ENCODE data around the gene DMRTA1. TPM values are rescaled to one million over a fixed set of nuclear protein-coding genes. Genes with fewer than 3 reads are reported as not detected.
A peak's percentile ranks its signal among the peaks of the same experiment; 100 is the strongest.
"Not testable (repeated sequence)": the region's sequence is repeated elsewhere in the genome, so short reads cannot be mapped to it uniquely, and the experiment has no call there.

DMRTA1 gene
- total RNA-seq, 1 donor from 2014 or later: 2.7 TPM

- no peak overlapping the region for H3K27ac Mint-ChIP-seq (ENCODE audit: unreplicated experiment)
- no peaks in the 10 kb centered on the region for H3K9me3 Mint-ChIP-seq
- H3K4me3 Mint-ChIP-seq: no peak overlapping the region
- TF ChIP-seq, protein P1, sequence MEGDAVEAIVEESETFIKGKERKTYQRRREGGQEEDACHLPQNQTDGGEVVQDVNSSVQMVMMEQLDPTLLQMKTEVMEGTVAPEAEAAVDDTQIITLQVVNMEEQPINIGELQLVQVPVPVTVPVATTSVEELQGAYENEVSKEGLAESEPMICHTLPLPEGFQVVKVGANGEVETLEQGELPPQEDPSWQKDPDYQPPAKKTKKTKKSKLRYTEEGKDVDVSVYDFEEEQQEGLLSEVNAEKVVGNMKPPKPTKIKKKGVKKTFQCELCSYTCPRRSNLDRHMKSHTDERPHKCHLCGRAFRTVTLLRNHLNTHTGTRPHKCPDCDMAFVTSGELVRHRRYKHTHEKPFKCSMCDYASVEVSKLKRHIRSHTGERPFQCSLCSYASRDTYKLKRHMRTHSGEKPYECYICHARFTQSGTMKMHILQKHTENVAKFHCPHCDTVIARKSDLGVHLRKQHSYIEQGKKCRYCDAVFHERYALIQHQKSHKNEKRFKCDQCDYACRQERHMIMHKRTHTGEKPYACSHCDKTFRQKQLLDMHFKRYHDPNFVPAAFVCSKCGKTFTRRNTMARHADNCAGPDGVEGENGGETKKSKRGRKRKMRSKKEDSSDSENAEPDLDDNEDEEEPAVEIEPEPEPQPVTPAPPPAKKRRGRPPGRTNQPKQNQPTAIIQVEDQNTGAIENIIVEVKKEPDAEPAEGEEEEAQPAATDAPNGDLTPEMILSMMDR (conservative IDR thresholded peaks at IDR 0.05): no peak
- H3K4me1 Mint-ChIP-seq: no peaks in the 10 kb centered on the region
- no peaks in the 10 kb centered on the region for H3K36me3 Mint-ChIP-seq (ENCODE audit: low read depth)
- no peaks in the 10 kb centered on the region for H3K27me3 Mint-ChIP-seq (ENCODE audit: low read depth)
- no peak for DNase-seq (ENCODE audit: low read depth, low spot score)
Observed at GRCh38 chr9:22463205-22463604, 16.6 kb downstream of the DMRTA1 start.

DNA sequence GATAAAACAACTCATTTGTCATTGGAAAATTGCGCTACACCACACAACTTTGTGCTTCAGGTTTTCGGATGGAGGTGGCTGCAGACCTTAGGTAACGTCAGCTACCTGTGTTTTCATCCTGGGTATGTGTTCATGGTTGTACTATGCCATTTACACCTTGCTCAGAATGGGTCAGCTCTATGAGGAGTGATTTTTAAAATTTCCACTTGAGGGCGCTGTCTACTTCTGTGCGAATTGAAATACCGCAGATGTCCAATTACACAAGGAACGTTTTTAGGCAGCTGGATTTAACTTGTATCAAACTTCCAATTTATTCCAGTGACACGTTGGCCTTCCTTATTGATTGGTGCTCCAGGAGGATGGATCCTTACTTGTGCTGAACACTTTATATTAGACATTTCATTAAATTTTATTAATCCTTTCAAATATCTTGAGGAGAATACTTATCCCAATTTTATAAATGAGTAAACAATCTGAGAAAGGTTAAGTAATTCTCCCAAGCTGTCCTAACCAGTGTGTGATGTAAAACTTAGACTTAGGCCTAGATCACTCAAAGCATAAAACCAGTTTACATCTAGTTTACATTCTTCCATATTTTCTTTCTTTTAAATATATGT is 23.4 kb downstream of the DMRTA1 start:
- H3K4me3 Mint-ChIP-seq: no peak overlapping the region
- TF ChIP-seq, protein P1 (conservative IDR thresholded peaks at IDR 0.05): peak; percentile 83
- no peaks in the 10 kb centered on the region for H3K9me3 Mint-ChIP-seq
- peak; percentile 41 for DNase-seq (ENCODE audit: low read depth, low spot score)
- H3K27ac Mint-ChIP-seq (ENCODE audit: unreplicated experiment): no peak overlapping the region
- no peaks in the 10 kb centered on the region for H3K27me3 Mint-ChIP-seq (ENCODE audit: low read depth)
- H3K4me1 Mint-ChIP-seq: no peaks in the 10 kb centered on the region
- no peaks in the 10 kb centered on the region for H3K36me3 Mint-ChIP-seq (ENCODE audit: low read depth)

DNA sequence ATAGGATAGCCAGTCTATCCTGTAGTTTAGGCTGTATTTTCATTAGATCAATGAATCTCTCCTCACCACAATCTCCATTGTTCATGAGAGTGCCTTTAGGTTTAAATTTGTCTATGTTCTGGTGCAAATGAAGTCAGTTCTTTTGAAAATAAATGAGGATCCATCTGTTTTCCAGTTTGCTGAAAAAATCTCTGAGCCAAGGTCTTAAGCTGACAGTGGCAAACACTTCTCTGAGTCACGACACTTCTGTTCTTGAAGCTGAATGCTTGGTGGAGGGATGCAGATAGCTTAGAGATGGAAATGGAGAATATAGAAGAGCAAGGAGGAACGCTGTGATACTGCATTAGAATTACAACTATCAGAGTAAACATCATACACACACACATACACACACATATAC is 34.9 kb downstream of the DMRTA1 start:
- no peaks in the 10 kb centered on the region for H3K27me3 Mint-ChIP-seq (ENCODE audit: low read depth)
- H3K36me3 Mint-ChIP-seq (ENCODE audit: low read depth): no peaks in the 10 kb centered on the region
- H3K9me3 Mint-ChIP-seq: peaks cover 3% of the 10 kb centered on the region
- H3K4me1 Mint-ChIP-seq: peaks cover 8% of the 10 kb centered on the region
- TF ChIP-seq, protein P1 (conservative IDR thresholded peaks at IDR 0.05): no peak
- no peak for DNase-seq (ENCODE audit: low read depth, low spot score)
- no peak overlapping the region for H3K27ac Mint-ChIP-seq (ENCODE audit: unreplicated experiment)
- H3K4me3 Mint-ChIP-seq: no peak overlapping the region

DNA sequence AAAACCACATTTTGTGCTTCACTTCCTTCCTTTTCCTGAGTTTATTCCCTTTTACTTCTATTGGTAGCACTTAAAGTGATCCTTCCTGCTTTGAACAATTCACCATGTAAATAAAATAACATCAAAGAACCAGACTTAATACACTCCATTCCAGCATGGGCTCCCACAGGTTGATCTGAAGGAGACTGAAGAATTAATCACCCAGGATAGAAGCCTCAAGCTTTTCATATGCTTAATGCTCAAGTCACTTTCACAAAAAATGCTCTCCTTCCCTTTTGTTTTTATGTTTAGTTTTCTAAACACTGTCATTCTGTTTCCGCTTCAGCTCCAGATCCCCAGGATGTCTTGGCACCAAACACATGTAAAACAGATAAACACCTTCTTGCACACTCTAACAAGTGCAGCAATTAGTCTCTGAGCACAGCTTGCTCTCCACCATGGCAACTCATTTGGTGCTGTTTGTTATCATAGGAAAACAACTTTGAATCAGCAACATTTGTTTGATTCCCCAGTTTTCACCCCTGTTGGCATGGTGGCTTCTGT is 37.0 kb downstream of the DMRTA1 start:
- Mint-ChIP-seq H3K27ac (ENCODE audit: unreplicated experiment) (no peak overlapping the region), H3K27me3 (ENCODE audit: low read depth) (no peaks in the 10 kb centered on the region), H3K36me3 (ENCODE audit: low read depth) (no peaks in the 10 kb centered on the region), H3K9me3 (peaks cover 3% of the 10 kb centered on the region), H3K4me3 (no peak overlapping the region), H3K4me1 (peaks cover 8% of the 10 kb centered on the region)
- TF ChIP-seq, protein P1 (conservative IDR thresholded peaks at IDR 0.05): no peak
- no peak for DNase-seq (ENCODE audit: low read depth, low spot score)

GRCh38 chr9:22496197-22496596 is 49.6 kb downstream of the DMRTA1 start:
- not testable (repeated sequence) for H3K4me1 Mint-ChIP-seq; H3K36me3 Mint-ChIP-seq (ENCODE audit: low read depth); H3K27me3 Mint-ChIP-seq (ENCODE audit: low read depth); DNase-seq (ENCODE audit: low read depth, low spot score); H3K27ac Mint-ChIP-seq (ENCODE audit: unreplicated experiment); H3K9me3 Mint-ChIP-seq; H3K4me3 Mint-ChIP-seq
